Fibroblast of villous mesenchyme (primary cell): ENCODE data around the gene NADSYN1. TPM values are rescaled to one million over a fixed set of nuclear protein-coding genes. Genes with fewer than 3 reads are reported as not detected.
"Not testable (repeated sequence)": the region's sequence is repeated elsewhere in the genome, so short reads cannot be mapped to it uniquely, and the experiment has no call there.

Experiments
- DNase-seq: peaks from one replicate; pipeline ENCODE4 v3.0.0-alpha.2; 2010; ENCODE audit warnings: low read depth
- H3K4me3 ChIP-seq: 2 replicates; pipeline ENCODE4 v1.5.1; 2011; ENCODE audit warnings: low read depth, mild to moderate bottlenecking, low read length
- total RNA-seq: library from RNA; depleted of rRNA; stranded (reverse); fragments of >200 nt; gene quantifications from 2 replicates; pipeline ENCODE4 v1.2.3, GENCODE V29; 2012
- TF ChIP-seq, protein P1 (sequence below): IDR thresholded peaks from 2 replicates; pipeline ENCODE4 v1.5.1; 2012; ENCODE audit warnings: low read depth, mild to moderate bottlenecking, low read length; ENCODE audit not compliant: insufficient read depth

The NADSYN1 gene
- total RNA-seq, 1 donor: 71.2 TPM

DNA sequence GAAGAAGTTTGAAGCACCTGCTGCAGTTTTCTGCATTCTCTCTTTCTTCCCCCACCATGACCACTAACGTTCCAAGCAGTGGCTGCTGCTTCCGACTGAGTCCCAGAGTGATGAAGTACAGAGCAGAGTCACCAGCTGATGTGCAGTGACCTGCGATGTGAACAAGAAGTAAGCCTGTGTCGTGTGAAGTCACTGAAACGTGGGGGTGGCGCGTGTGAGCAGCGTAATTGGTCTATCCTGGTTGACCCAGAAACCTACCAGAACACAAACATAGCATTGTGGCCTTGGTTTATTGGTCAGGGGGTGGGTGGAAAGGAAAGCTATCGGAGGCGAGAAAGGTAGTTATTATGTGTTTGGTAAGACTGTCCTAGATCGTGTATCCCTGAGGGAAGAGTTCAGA lies 77.6 kb downstream of the NADSYN1 start:
- TF ChIP-seq, protein P1, sequence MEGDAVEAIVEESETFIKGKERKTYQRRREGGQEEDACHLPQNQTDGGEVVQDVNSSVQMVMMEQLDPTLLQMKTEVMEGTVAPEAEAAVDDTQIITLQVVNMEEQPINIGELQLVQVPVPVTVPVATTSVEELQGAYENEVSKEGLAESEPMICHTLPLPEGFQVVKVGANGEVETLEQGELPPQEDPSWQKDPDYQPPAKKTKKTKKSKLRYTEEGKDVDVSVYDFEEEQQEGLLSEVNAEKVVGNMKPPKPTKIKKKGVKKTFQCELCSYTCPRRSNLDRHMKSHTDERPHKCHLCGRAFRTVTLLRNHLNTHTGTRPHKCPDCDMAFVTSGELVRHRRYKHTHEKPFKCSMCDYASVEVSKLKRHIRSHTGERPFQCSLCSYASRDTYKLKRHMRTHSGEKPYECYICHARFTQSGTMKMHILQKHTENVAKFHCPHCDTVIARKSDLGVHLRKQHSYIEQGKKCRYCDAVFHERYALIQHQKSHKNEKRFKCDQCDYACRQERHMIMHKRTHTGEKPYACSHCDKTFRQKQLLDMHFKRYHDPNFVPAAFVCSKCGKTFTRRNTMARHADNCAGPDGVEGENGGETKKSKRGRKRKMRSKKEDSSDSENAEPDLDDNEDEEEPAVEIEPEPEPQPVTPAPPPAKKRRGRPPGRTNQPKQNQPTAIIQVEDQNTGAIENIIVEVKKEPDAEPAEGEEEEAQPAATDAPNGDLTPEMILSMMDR: no peak
- no peak overlapping the region for H3K4me3 ChIP-seq
- DNase-seq: no peak

DNA sequence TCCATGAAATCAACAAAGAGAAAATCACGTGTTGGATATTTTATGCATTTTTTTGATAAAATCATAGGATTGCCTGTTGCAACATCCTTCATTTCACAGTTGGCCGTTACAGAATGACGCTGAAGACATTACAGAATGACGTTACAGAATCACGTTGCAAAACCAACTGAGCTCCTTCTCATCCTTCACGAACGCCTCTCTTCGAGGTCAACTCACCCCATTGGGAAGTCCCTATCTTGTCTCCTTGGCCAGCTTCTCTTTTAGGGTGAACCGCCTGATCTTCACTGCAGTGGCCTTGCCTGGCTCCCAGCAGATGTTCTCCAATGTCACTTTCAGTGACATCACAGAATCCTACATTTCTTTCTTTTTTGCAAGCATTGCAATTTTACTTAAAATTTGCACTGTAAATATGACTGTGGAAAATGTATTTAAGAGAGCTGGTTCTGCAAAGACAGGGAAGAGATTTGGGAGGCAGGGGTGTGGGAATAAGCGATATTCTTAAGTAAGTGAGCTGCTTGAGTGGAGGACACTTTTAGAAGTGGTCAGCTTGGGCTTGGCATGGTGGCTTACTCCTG lies 79.1 kb downstream of the NADSYN1 start:
- no peak overlapping the region for H3K4me3 ChIP-seq
- TF ChIP-seq, protein P1: no peak
- no peak for DNase-seq

DNA sequence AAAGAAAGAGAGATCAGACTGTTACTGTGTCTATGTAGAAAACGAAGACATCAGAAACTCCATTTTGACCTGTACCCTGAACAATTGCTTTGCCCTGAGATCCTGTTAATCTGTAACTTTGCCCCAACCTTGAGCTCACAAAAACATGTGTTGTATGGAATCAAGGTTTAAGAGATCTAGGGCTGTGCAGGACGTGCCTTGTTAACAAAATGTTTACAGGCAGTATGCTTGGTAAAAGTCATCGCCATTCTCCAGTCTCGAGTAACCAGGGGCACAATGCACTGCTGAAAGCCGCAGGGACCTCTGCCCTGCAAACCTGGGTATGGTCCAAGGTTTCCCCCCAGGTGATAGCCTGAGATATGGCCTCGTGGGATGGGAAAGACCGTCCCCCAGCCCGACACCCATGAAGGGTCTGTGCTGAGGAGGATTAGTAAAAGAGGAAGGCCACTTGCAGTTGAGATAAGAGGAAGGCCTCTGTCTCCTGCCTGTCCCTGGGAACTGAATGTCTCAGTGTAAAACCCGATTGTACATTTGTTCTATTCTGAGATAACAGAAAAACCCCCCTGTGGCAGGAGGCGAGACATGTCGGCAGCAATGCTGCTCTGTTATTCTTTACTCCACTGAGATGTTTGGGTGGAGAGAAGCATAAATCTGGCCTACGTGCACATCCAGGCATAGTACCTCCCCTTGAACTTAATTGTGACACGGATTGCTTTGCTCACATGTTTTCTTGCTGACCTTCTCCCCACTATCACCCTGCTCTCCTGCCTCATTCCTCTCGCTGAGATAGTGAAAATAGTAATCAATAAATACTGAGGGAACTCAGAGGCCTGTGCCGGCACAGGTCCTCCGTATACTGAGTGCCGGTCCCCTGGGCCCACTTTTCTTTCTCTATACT lies 82.0 kb downstream of the NADSYN1 start:
- H3K4me3 ChIP-seq, DNase-seq: not testable (repeated sequence)

DNA sequence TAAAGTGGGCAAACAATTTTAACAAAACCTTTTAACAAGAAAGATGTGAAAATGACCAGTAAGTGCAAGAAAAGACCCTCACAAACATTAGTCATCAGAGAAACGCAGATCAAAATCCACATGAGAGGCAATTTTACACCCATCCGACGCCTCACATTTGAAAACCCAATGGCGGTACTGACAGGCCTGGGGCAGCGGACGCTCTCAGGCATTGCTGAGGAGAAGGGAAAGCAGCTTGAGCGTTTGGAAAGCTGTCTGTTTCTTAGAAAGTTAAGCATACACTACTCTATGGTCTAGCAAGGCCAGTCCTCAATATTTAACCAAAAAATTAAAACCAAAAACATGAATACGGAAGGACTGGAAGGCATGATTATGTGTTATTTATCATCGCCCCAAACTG lies 82.8 kb downstream of the NADSYN1 start:
- H3K4me3 ChIP-seq: no peak overlapping the region
- TF ChIP-seq, protein P1: no peak
- DNase-seq: no peak

DNA sequence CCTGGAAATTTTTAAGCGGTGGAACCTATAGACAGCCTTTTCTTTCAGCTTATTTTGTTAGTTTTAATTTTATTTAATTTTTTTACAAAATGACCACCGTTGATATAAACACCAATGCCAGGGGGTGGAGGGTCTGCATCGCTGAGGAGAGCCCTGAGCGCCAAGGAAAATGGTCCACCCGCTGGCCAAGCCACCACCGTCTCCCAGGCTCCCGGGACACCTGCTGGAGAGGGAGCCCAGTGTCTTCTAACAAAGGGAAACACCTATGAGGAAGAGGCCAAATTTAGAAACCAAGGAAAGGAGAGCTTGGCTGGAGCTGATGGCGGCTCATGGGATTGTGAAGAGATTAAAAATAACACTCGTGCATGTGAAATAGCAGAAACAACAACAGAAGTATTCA lies 84.5 kb downstream of the NADSYN1 start:
- TF ChIP-seq, protein P1: no peak
- no peak overlapping the region for H3K4me3 ChIP-seq

DNA sequence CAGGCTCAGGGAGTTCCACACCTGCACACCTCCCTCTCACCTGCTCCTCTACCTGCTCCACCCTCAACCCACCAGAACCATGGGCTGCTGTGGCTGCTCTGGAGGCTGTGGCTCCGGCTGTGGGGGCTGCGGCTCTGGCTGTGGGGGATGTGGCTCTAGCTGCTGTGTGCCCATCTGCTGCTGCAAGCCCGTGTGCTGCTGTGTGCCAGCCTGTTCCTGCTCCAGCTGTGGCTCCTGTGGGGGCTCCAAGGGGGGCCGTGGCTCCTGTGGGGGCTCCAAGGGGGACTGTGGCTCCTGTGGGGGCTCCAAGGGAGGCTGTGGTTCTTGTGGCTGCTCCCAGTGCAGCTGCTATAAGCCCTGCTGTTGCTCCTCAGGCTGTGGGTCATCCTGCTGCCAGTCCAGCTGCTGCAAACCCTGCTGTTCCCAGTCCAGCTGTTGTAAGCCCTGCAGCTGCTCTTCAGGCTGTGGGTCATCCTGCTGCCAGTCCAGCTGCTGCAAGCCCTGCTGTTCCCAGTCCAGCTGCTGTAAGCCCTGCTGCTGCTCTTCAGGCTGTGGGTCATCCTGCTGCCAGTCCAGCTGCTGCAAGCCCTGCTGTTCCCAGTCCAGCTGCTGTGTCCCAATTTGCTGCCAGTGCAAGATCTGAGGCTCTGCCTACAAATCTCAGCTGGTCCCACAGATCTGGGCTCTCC lies 85.1 kb downstream of the NADSYN1 start, which contains the start of gene KRTAP5-8:
TSS of gene KRTAP5-8 (plus strand) at position 49 of the 689 bp plus-strand sequence. CDS start at position 80, 31 bp downstream.
- H3K4me3 ChIP-seq: not testable (repeated sequence)
- DNase-seq: peak; percentile 6

More for the DNA sequence above, 84.5 kb downstream of the NADSYN1 start:
- DNase-seq: no peak

- TF ChIP-seq, protein P1: no peak
- no peak overlapping the region for H3K4me3 ChIP-seq
- DNase-seq: no peak
Observed at GRCh38 chr11:71538666-71538990, 85.6 kb downstream of the NADSYN1 start.
